Gastroesophageal sphincter (tissue), 3 donors: ENCODE results near the gene RPRD1B.

ENCODE experiments used
- CTCF ChIP-seq, 4 experiments: fragments of 200-600 bp in 2 of 4; fragments of 450-650 bp in 2 of 4; sonication (generic) in 1 of 4; IDR thresholded peaks; one replicate each; pipeline ENCODE4 v1.5.1; 2017 to 2019; ENCODE audit warnings: antibody characterized with exemption in 4 of 4, mild to moderate bottlenecking in 2 of 4, moderate library complexity in 2 of 4
- EP300 ChIP-seq: sonication (generic); formaldehyde crosslinking; IDR thresholded peaks from one replicate; pipeline ENCODE4 v1.6.1; 2017; ENCODE audit warnings: antibody characterized with exemption, mild to moderate bottlenecking
- POLR2AphosphoS5 ChIP-seq: sonication (generic); formaldehyde crosslinking; IDR thresholded peaks from one replicate; pipeline ENCODE4 v1.6.1; 2017; ENCODE audit warnings: antibody characterized with exemption

- TF ChIP-seq CTCF (IDR thresholded peaks at IDR 0.05): no peak
- TF ChIP-seq POLR2AphosphoS5: peak; percentile 14
- TF ChIP-seq EP300: no peak
Observed at GRCh38 chr20:38132910-38133501, 99.5 kb downstream of the RPRD1B start.
